Mesendoderm (in vitro differentiated cells): ENCODE measurements around the gene SPEG.

Experiments
- DNase-seq: peaks from one replicate; pipeline ENCODE4 v3.0.0; 2013
- H2AK5ac ChIP-seq: 2 replicates; pipeline ENCODE4 v1.6.1; 2013; ENCODE audit warnings: low read length, inconsistent platforms
- H2BK120ac ChIP-seq: 2 replicates; pipeline ENCODE4 v1.6.1; 2013; ENCODE audit warnings: low read depth, mild to moderate bottlenecking, low read length, moderate library complexity, mixed read lengths
- H2BK15ac ChIP-seq: replicated peaks from 2 replicates; pipeline ENCODE4 v1.6.1; 2013; ENCODE audit warnings: low read depth, mild to moderate bottlenecking, moderate library complexity
- H2BK5ac ChIP-seq: 2 replicates; pipeline ENCODE4 v1.6.1; 2013; ENCODE audit warnings: low read length, inconsistent platforms
- H3K18ac ChIP-seq: 2 replicates; pipeline ENCODE4 v1.6.1; 2013; ENCODE audit warnings: mild to moderate bottlenecking, low read length, mixed read lengths
- H3K23ac ChIP-seq: one replicate; pipeline ENCODE4 v1.6.1; 2013; ENCODE audit warnings: low read length
- H3K27ac ChIP-seq: 2 replicates; pipeline ENCODE4 v1.5.1; 2013; ENCODE audit warnings: low read depth, mild to moderate bottlenecking, inconsistent platforms, low read length, moderate library complexity
- H3K27me3 ChIP-seq: 2 replicates; pipeline ENCODE4 v1.6.1; 2013; ENCODE audit warnings: low read length, control low read depth, mild to moderate bottlenecking, inconsistent platforms; ENCODE audit not compliant: insufficient read depth, poor library complexity
- H3K36me3 ChIP-seq: 2 replicates; pipeline ENCODE4 v1.6.1; 2013; ENCODE audit warnings: low read length, inconsistent platforms; ENCODE audit not compliant: control insufficient read depth, insufficient read depth
- H3K4ac ChIP-seq: one replicate; pipeline ENCODE4 v1.6.1; 2013; ENCODE audit warnings: low read depth, mild to moderate bottlenecking, low read length, moderate library complexity
- H3K4me1 ChIP-seq: 2 replicates; pipeline ENCODE4 v1.6.1; 2013; ENCODE audit warnings: low read depth, low read length, inconsistent platforms; ENCODE audit not compliant: control insufficient read depth
- H3K4me2 ChIP-seq: 2 replicates; pipeline ENCODE4 v1.6.1; 2013; ENCODE audit warnings: low read length
- H3K4me3 ChIP-seq: 2 replicates; pipeline ENCODE4 v1.5.1; 2013; ENCODE audit warnings: mild to moderate bottlenecking, low read length
- H3K56ac ChIP-seq: one replicate; pipeline ENCODE4 v1.6.1; 2013; ENCODE audit warnings: low read length
- H3K79me1 ChIP-seq: 2 replicates; pipeline ENCODE4 v1.6.1; 2013; ENCODE audit warnings: low read length, inconsistent platforms
- H3K79me2 ChIP-seq: 2 replicates; pipeline ENCODE4 v1.6.1; 2013; ENCODE audit warnings: mild to moderate bottlenecking, low read length; ENCODE audit not compliant: control insufficient read depth, insufficient read depth
- H3K9ac ChIP-seq: 2 replicates; pipeline ENCODE4 v1.6.1; 2013; ENCODE audit warnings: low read length, inconsistent platforms
- H4K5ac ChIP-seq: one replicate; pipeline ENCODE4 v1.6.1; 2013; ENCODE audit warnings: low read length
- H4K8ac ChIP-seq: one replicate; pipeline ENCODE4 v1.6.1; 2013; ENCODE audit warnings: low read depth, mild to moderate bottlenecking, control low read depth, low read length, moderate library complexity
- WGBS: extraction: QIAGEN DNeasy Blood & Tissue Kit; methylation state at CpG from one replicate; pipeline ENCODE4 v1.1.7; 2013; ENCODE audit warnings: low lambda C conversion rate, missing lambda C conversion rate; ENCODE audit not compliant: insufficient coverage; ENCODE audit errors: extremely low coverage; 5-methylcytosine and 5-hydroxymethylcytosine counted together

The SPEG gene

GRCh38 chr2:219444566-219445091 is 10.0 kb downstream of the SPEG start:
- Histone ChIP-seq H4K8ac (no peak overlapping the region), H3K4me3 (no peak overlapping the region), H3K27me3 (peaks cover 5% of the 10 kb centered on the region), H3K36me3 (no peaks in the 10 kb centered on the region), H2BK5ac (no peak overlapping the region), H3K4ac (no peak overlapping the region), H3K79me1 (no peaks in the 10 kb centered on the region), H3K18ac (no peak overlapping the region), H3K56ac (no peak overlapping the region), H3K4me1 (no peaks in the 10 kb centered on the region), H2BK120ac (no peak overlapping the region), H3K23ac (no peak overlapping the region), H3K79me2 (no peaks in the 10 kb centered on the region), H3K9ac (no peak overlapping the region), H2BK15ac (no peak overlapping the region), H2AK5ac (no peak overlapping the region), H3K27ac (no peak overlapping the region), H3K4me2 (no peak overlapping the region), H4K5ac (no peak overlapping the region)
- no CpG with 5 or more reads among the region's 23 CpGs for WGBS
- no peak for DNase-seq

- no peaks in the 10 kb centered on the region for H3K4me1 ChIP-seq
- H3K4me3 ChIP-seq, result no peak overlapping the region
- no peak overlapping the region for H2BK120ac ChIP-seq
- no peak overlapping the region for H2BK15ac ChIP-seq
- DNase-seq, result no peak
- no peak overlapping the region for H3K23ac ChIP-seq
- H2AK5ac ChIP-seq, result no peak overlapping the region
- H4K5ac ChIP-seq, result no peak overlapping the region
- H3K18ac ChIP-seq, result no peak overlapping the region
- H4K8ac ChIP-seq, result no peak overlapping the region
- no peak overlapping the region for H3K56ac ChIP-seq
- H3K4ac ChIP-seq, result no peak overlapping the region
- H3K27me3 ChIP-seq, result peaks cover 5% of the 10 kb centered on the region
- no peaks in the 10 kb centered on the region for H3K36me3 ChIP-seq
- H3K79me2 ChIP-seq, result no peaks in the 10 kb centered on the region
- no peak overlapping the region for H3K4me2 ChIP-seq
- WGBS, result no CpG with 5 or more reads among the region's 5 CpGs
- H3K79me1 ChIP-seq, result no peaks in the 10 kb centered on the region
- H2BK5ac ChIP-seq, result no peak overlapping the region
- no peak overlapping the region for H3K27ac ChIP-seq
- H3K9ac ChIP-seq, result no peak overlapping the region
Observed at GRCh38 chr2:219445220-219445640, 10.6 kb downstream of the SPEG start.

- H3K4ac ChIP-seq, result no peak overlapping the region
- no peak overlapping the region for H2AK5ac ChIP-seq
- H3K9ac ChIP-seq, result no peak overlapping the region
- WGBS, result no CpG with 5 or more reads among the region's 6 CpGs
- no peaks in the 10 kb centered on the region for H3K79me2 ChIP-seq
- no peak overlapping the region for H4K8ac ChIP-seq
- no peak overlapping the region for H2BK15ac ChIP-seq
- peaks cover 5% of the 10 kb centered on the region for H3K27me3 ChIP-seq
- H4K5ac ChIP-seq, result no peak overlapping the region
- H2BK5ac ChIP-seq, result no peak overlapping the region
- no peak overlapping the region for H3K27ac ChIP-seq
- no peak overlapping the region for H3K4me3 ChIP-seq
- H3K36me3 ChIP-seq, result no peaks in the 10 kb centered on the region
- H3K18ac ChIP-seq, result no peak overlapping the region
- no peak overlapping the region for H3K4me2 ChIP-seq
- no peaks in the 10 kb centered on the region for H3K4me1 ChIP-seq
- no peak overlapping the region for H3K56ac ChIP-seq
- H3K79me1 ChIP-seq, result no peaks in the 10 kb centered on the region
- H3K23ac ChIP-seq, result no peak overlapping the region
- H2BK120ac ChIP-seq, result no peak overlapping the region
- peak; percentile 88 for DNase-seq
Observed at GRCh38 chr2:219446101-219446504, 11.5 kb downstream of the SPEG start.

GRCh38 chr2:219446689-219447088 is 12.0 kb downstream of the SPEG start:
- Histone ChIP-seq H3K27me3 (peaks cover 5% of the 10 kb centered on the region), H4K8ac (no peak overlapping the region), H3K4ac (no peak overlapping the region), H3K27ac (no peak overlapping the region), H2AK5ac (no peak overlapping the region), H2BK120ac (no peak overlapping the region), H3K79me1 (no peaks in the 10 kb centered on the region), H3K4me2 (no peak overlapping the region), H3K36me3 (no peaks in the 10 kb centered on the region), H3K23ac (no peak overlapping the region), H3K79me2 (no peaks in the 10 kb centered on the region), H3K4me3 (no peak overlapping the region), H3K4me1 (no peaks in the 10 kb centered on the region), H3K56ac (no peak overlapping the region), H2BK15ac (no peak overlapping the region), H4K5ac (no peak overlapping the region), H3K9ac (no peak overlapping the region), H3K18ac (no peak overlapping the region), H2BK5ac (no peak overlapping the region)
- no CpG with 5 or more reads among the region's 1 CpG for whole genome bisulfite sequencing
- DNase-seq, result no peak

- H4K5ac ChIP-seq, result no peak overlapping the region
- H3K4me3 ChIP-seq, result no peak overlapping the region
- no peak for DNase-seq
- H3K4me2 ChIP-seq, result no peak overlapping the region
- no peaks in the 10 kb centered on the region for H3K79me2 ChIP-seq
- no peak overlapping the region for H3K4ac ChIP-seq
- H3K4me1 ChIP-seq, result no peaks in the 10 kb centered on the region
- no peak overlapping the region for H2BK15ac ChIP-seq
- H2BK5ac ChIP-seq, result no peak overlapping the region
- no peak overlapping the region for H2AK5ac ChIP-seq
- no peak overlapping the region for H3K27ac ChIP-seq
- WGBS, result no CpG with 5 or more reads among the region's 23 CpGs
- no peaks in the 10 kb centered on the region for H3K79me1 ChIP-seq
- H3K27me3 ChIP-seq, result peaks cover 5% of the 10 kb centered on the region
- H3K36me3 ChIP-seq, result no peaks in the 10 kb centered on the region
- H2BK120ac ChIP-seq, result no peak overlapping the region
- H3K56ac ChIP-seq, result peak overlapping the region; percentile 88
- H3K18ac ChIP-seq, result no peak overlapping the region
- no peak overlapping the region for H4K8ac ChIP-seq
- H3K23ac ChIP-seq, result peak overlapping the region; percentile 66
- no peak overlapping the region for H3K9ac ChIP-seq
Observed at GRCh38 chr2:219447242-219448098, 12.8 kb downstream of the SPEG start.
